Measurements from ENCODE around the gene SLC49A4. TPM values are rescaled to one million over a fixed set of nuclear protein-coding genes. Genes with fewer than 3 reads are reported as not detected.

The SLC49A4 gene
- total RNA-seq, 1 experiment from 2014 or later = 14.1 TPM

- DNase-seq (ENCODE audit: low spot score) = no peak
- intact Hi-C loops (cut with micrococcal nuclease; ENCODE audit: unreplicated experiment) = no loop called here
- Histone ChIP-seq H3K36me3 (ENCODE audit: insufficient read depth, low read length, poor library complexity, severe bottlenecking) (no peaks in the 10 kb centered on the region), H3K27me3 (replicated peaks; ENCODE audit: insufficient read depth, low read depth, low read length, poor library complexity) (no peaks in the 10 kb centered on the region), H3K27ac (ENCODE audit: low read depth, low read length, poor library complexity, severe bottlenecking) (no peak overlapping the region), H3K4me1 (ENCODE audit: insufficient read depth, low read length, poor library complexity, severe bottlenecking) (no peaks in the 10 kb centered on the region), H3K9me3 (ENCODE audit: low read depth, low read length, poor library complexity, severe bottlenecking) (no peaks in the 10 kb centered on the region), H3K4me3 (ENCODE audit: low read depth, low read length, poor library complexity, severe bottlenecking) (no peak overlapping the region)
- BruUV-seq (replicated peaks) = no TSS peak
- TF ChIP-seq EZH2 (IDR thresholded peaks at IDR 0.05; ENCODE audit: borderline replicate concordance, low read depth, low read length, poor library complexity, severe bottlenecking) = no peak
- no peak for TF ChIP-seq CTCF (conservative IDR thresholded peaks at IDR 0.05; ENCODE audit: low read depth, low read length)
- ChIA-PET CTCF (no interaction called here), POLR2A (ENCODE audit: low non-redundant PET) (no interaction called here)
These were observed 79.1 kb downstream of the SLC49A4 start for GRCh38 chr3:122873741-122874515.

DNA sequence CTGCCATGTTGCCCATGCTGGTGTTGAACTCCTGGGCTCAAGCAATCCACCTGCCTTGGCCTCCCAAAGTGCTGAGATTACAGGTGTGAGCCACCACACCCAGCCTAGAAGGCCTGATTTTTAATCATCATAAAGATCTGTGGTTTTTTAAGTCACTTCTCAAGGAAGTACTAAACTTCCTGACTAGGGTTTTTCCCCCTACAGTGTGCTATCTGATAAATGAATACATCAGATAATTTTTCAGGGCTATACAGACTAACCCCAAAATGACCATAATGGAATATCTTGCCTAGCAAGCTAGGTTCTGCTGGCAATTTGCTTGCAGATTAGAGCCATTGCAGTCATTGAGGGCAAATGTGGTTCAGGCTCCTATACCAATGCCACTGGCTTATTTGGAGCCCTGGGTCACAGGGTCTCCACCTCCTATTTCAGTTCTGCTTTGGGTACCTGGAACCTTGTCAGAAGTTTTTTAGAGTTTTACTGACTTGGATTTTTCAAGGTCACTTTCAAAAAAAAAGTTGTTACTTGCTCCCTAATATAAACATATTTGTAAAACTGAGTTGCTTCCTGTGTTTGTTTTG is 80.8 kb downstream of the SLC49A4 start:
- ChIA-PET POLR2A (ENCODE audit: low non-redundant PET) (no interaction called here), CTCF (no interaction called here)
- no peaks in the 10 kb centered on the region for H3K9me3 ChIP-seq (ENCODE audit: low read depth, low read length, poor library complexity, severe bottlenecking)

GRCh38 chr3:122880173-122880572 is 85.3 kb downstream of the SLC49A4 start:
- TF ChIP-seq CTCF (conservative IDR thresholded peaks at IDR 0.05; ENCODE audit: low read depth, low read length) (no peak), EZH2 (IDR thresholded peaks at IDR 0.05; ENCODE audit: borderline replicate concordance, low read depth, low read length, poor library complexity, severe bottlenecking) (no peak)
- Histone ChIP-seq H3K27ac (ENCODE audit: low read depth, low read length, poor library complexity, severe bottlenecking) (no peak overlapping the region), H3K27me3 (replicated peaks; ENCODE audit: insufficient read depth, low read depth, low read length, poor library complexity) (no peaks in the 10 kb centered on the region), H3K36me3 (ENCODE audit: insufficient read depth, low read length, poor library complexity, severe bottlenecking) (no peaks in the 10 kb centered on the region), H3K4me3 (ENCODE audit: low read depth, low read length, poor library complexity, severe bottlenecking) (no peak overlapping the region), H3K4me1 (ENCODE audit: insufficient read depth, low read length, poor library complexity, severe bottlenecking) (no peaks in the 10 kb centered on the region), H3K9me3 (ENCODE audit: low read depth, low read length, poor library complexity, severe bottlenecking) (no peaks in the 10 kb centered on the region)
- DNase-seq (ENCODE audit: low spot score) = no peak
- ChIA-PET POLR2A (ENCODE audit: low non-redundant PET) (no interaction called here), CTCF (no interaction called here)
- intact Hi-C loops (cut with micrococcal nuclease; ENCODE audit: unreplicated experiment) = no loop called here
- no TSS peak for BruUV-seq (replicated peaks)

More for the DNA sequence above, 80.8 kb downstream of the SLC49A4 start:
- Histone ChIP-seq H3K27ac (ENCODE audit: low read depth, low read length, poor library complexity, severe bottlenecking) (no peak overlapping the region), H3K27me3 (replicated peaks; ENCODE audit: insufficient read depth, low read depth, low read length, poor library complexity) (no peaks in the 10 kb centered on the region), H3K4me3 (ENCODE audit: low read depth, low read length, poor library complexity, severe bottlenecking) (no peak overlapping the region), H3K4me1 (ENCODE audit: insufficient read depth, low read length, poor library complexity, severe bottlenecking) (no peaks in the 10 kb centered on the region), H3K36me3 (ENCODE audit: insufficient read depth, low read length, poor library complexity, severe bottlenecking) (no peaks in the 10 kb centered on the region)
- no peak for TF ChIP-seq EZH2 (IDR thresholded peaks at IDR 0.05; ENCODE audit: borderline replicate concordance, low read depth, low read length, poor library complexity, severe bottlenecking)
- TF ChIP-seq CTCF (conservative IDR thresholded peaks at IDR 0.05; ENCODE audit: low read depth, low read length) = no peak
- BruUV-seq (replicated peaks) = no TSS peak
- no peak for DNase-seq (ENCODE audit: low spot score)
- intact Hi-C loops (cut with micrococcal nuclease; ENCODE audit: unreplicated experiment) = no loop called here
